H1 (cell line): Measurements from ENCODE around the gene SRPX. TPM values are rescaled to one million over a fixed set of nuclear protein-coding genes. Genes with fewer than 3 reads are reported as not detected.

Experiments
- CTCF ChIA-PET: fragments of 300-600 bp; sonication (Branson Sonifier 250); formaldehyde crosslinking; loops from one replicate; lab custom pipeline; 2021; ENCODE audit not compliant: partially characterized antibody; lab: Charles Lee
- POLR2A ChIA-PET: fragments of 300-600 bp; sonication (Branson Sonifier 250); formaldehyde crosslinking; loops from one replicate; lab custom pipeline; 2021; ENCODE audit warnings: inconsistent platforms; ENCODE audit not compliant: partially characterized antibody; lab: Charles Lee
- DNase-seq, 2 experiments: peaks; one replicate each; pipeline versions ENCODE4 v3.0.0 to v3.0.0-alpha.2; 2010 to 2022; ENCODE audit warnings: low spot score in 2 of 2, low read depth in 1 of 2, mixed read lengths in 1 of 2
- FAIRE-seq: peaks from 2 replicates; lab custom pipeline; 2011; peaks lifted over from hg19 to GRCh38; lab: Jason Lieb, UNC
- H2AFZ ChIP-seq: 2 replicates; pipeline ENCODE4 v1.8.1; 2012; ENCODE audit warnings: low read length, inconsistent platforms
- H2AK5ac ChIP-seq: 2 replicates; pipeline ENCODE4 v1.6.1; 2013; ENCODE audit warnings: low read depth, low read length
- H2BK120ac ChIP-seq: replicated peaks from 2 replicates; pipeline ENCODE3; 2013; ENCODE audit warnings: low read depth, low read length, inconsistent platforms
- H2BK12ac ChIP-seq: 2 replicates; pipeline ENCODE4 v1.6.1; 2013; ENCODE audit warnings: low read depth, low read length
- H2BK15ac ChIP-seq: 2 replicates; pipeline ENCODE4 v1.6.1; 2013; ENCODE audit warnings: low read length
- H2BK20ac ChIP-seq: 2 replicates; pipeline ENCODE4 v1.6.1; 2013; ENCODE audit warnings: low read length
- H2BK5ac ChIP-seq: 2 replicates; pipeline ENCODE4 v1.6.1; 2013; ENCODE audit warnings: low read depth, low read length
- H3K14ac ChIP-seq: 2 replicates; pipeline ENCODE4 v1.6.1; 2013; ENCODE audit warnings: inconsistent platforms; ENCODE audit not compliant: insufficient read length
- H3K18ac ChIP-seq: 2 replicates; pipeline ENCODE4 v1.6.1; 2013; ENCODE audit warnings: low read length; ENCODE audit errors: extremely low read depth
- H3K23ac ChIP-seq: 2 replicates; pipeline ENCODE4 v1.6.1; 2013; ENCODE audit warnings: inconsistent platforms; ENCODE audit not compliant: insufficient read length
- H3K23me2 ChIP-seq: 2 replicates; pipeline ENCODE4 v1.6.1; 2013; ENCODE audit warnings: low read depth, low read length
- H3K27ac ChIP-seq: 2 replicates; pipeline ENCODE4 v1.6.1; 2011; ENCODE audit warnings: low read depth, low read length, inconsistent platforms
- H3K27me3 ChIP-seq, 4 experiments: replicated peaks in 1 of 4; 1 replicate in 1 of 4; 2 replicates in 3 of 4; pipeline versions ENCODE4 v1.6.1 to v1.8.1; 2011 to 2013; ENCODE audit warnings: low read length in 3 of 4, mild to moderate bottlenecking in 3 of 4, inconsistent platforms in 2 of 4, mixed read lengths in 2 of 4, moderate library complexity in 1 of 4; ENCODE audit not compliant: control insufficient read depth in 3 of 4, insufficient read depth in 3 of 4; ENCODE audit errors: extremely low read depth in 1 of 4
- H3K36me3 ChIP-seq, 4 experiments: 2 replicates each; pipeline versions ENCODE4 v1.6.1 to v1.8.1; 2011 to 2013; ENCODE audit warnings: mild to moderate bottlenecking in 4 of 4, low read length in 3 of 4, moderate library complexity in 2 of 4, control low read depth in 1 of 4, inconsistent platforms in 1 of 4; ENCODE audit not compliant: insufficient read depth in 4 of 4, control insufficient read depth in 2 of 4
- H3K4ac ChIP-seq: replicated peaks from 2 replicates; pipeline ENCODE3; 2013; ENCODE audit warnings: low read length, low read depth, mixed read lengths, inconsistent platforms; ENCODE audit not compliant: insufficient read length
- H3K4me1 ChIP-seq, 4 experiments: replicated peaks in 1 of 4; 1 replicate in 1 of 4; 2 replicates in 3 of 4; pipeline versions ENCODE4 v1.6.1 to v1.8.1; 2011 to 2013; ENCODE audit warnings: low read length in 3 of 4, inconsistent platforms in 2 of 4, mixed read lengths in 1 of 4; ENCODE audit not compliant: insufficient read depth in 4 of 4, control insufficient read depth in 3 of 4
- H3K4me2 ChIP-seq, 2 experiments: 2 replicates each; pipeline versions ENCODE4 v1.6.1 to v1.8.1; 2011 to 2013; ENCODE audit warnings: low read depth in 2 of 2, low read length in 2 of 2, control low read depth in 1 of 2, inconsistent platforms in 1 of 2, mild to moderate bottlenecking in 1 of 2; ENCODE audit not compliant: insufficient read depth in 1 of 2
- H3K4me3 ChIP-seq, 4 experiments: fragments of 200-600, 300-600 bp in 1 of 4; sonication (generic), shearing (Covaris generic), sonication (Bioruptor Twin) in 1 of 4; 2 replicates each; pipeline versions ENCODE4 v1.5.1 to v1.8.1; 2011 to 2016; ENCODE audit warnings: low read length in 4 of 4, low read depth in 3 of 4, control low read depth in 2 of 4, inconsistent platforms in 2 of 4, mild to moderate bottlenecking in 2 of 4, mixed read lengths in 1 of 4, moderate library complexity in 1 of 4; ENCODE audit not compliant: insufficient read depth in 2 of 4; ENCODE audit errors: extremely low read depth in 1 of 4
- H3K56ac ChIP-seq: replicated peaks from 2 replicates; pipeline ENCODE3; 2013; ENCODE audit warnings: low read depth, mild to moderate bottlenecking, mixed read lengths, low read length, inconsistent platforms; ENCODE audit not compliant: insufficient read length
- H3K79me1 ChIP-seq: 2 replicates; pipeline ENCODE4 v1.6.1; 2013; ENCODE audit warnings: low read depth, low read length, control low read depth
- H3K79me2 ChIP-seq, 2 experiments: 2 replicates each; pipeline versions ENCODE4 v1.6.1 to v1.8.1; 2012 to 2013; ENCODE audit warnings: low read length in 2 of 2, mild to moderate bottlenecking in 2 of 2, inconsistent platforms in 1 of 2; ENCODE audit not compliant: insufficient read depth in 2 of 2, control insufficient read depth in 1 of 2
- H3K9ac ChIP-seq, 4 experiments: replicated peaks in 1 of 4; 1 replicate in 1 of 4; 2 replicates in 3 of 4; pipeline versions ENCODE4 v1.6.1 to v1.8.1; 2011 to 2013; ENCODE audit warnings: low read depth in 3 of 4, low read length in 3 of 4, control low read depth in 2 of 4, mild to moderate bottlenecking in 2 of 4, moderate library complexity in 2 of 4, inconsistent platforms in 1 of 4; ENCODE audit errors: extremely low read depth in 1 of 4
- H3K9me3 ChIP-seq, 2 experiments: 2 replicates each; pipeline versions ENCODE4 v1.6.1 to v1.8.1; 2012 to 2013; ENCODE audit warnings: mild to moderate bottlenecking in 2 of 2, moderate library complexity in 2 of 2, control low read depth in 1 of 2, inconsistent platforms in 1 of 2, low read depth in 1 of 2, low read length in 1 of 2, mixed read lengths in 1 of 2; ENCODE audit not compliant: insufficient read depth in 2 of 2
- H4K20me1 ChIP-seq, 2 experiments: replicated peaks in 1 of 2; 2 replicates each; pipeline versions ENCODE3 to v1.8.1; 2011 to 2013; ENCODE audit warnings: inconsistent platforms in 2 of 2, low read length in 2 of 2, mild to moderate bottlenecking in 1 of 2; ENCODE audit not compliant: insufficient read depth in 2 of 2, control insufficient read depth in 1 of 2
- H4K5ac ChIP-seq: 2 replicates; pipeline ENCODE4 v1.6.1; 2013; ENCODE audit warnings: low read length, low read depth, mixed read lengths, inconsistent platforms; ENCODE audit not compliant: insufficient read length
- H4K8ac ChIP-seq: 2 replicates; pipeline ENCODE4 v1.8.0; 2013; ENCODE audit warnings: mild to moderate bottlenecking, moderate library complexity, low read length, inconsistent platforms; ENCODE audit not compliant: insufficient read depth; ENCODE audit errors: extremely low read depth
- H4K91ac ChIP-seq: replicated peaks from 2 replicates; pipeline ENCODE3; 2013; ENCODE audit warnings: low read length, mixed read lengths, inconsistent platforms; ENCODE audit not compliant: insufficient read length
- CHD1 ChIP-seq: IDR thresholded peaks from 2 replicates; pipeline ENCODE4 v1.6.1; 2012; ENCODE audit warnings: low read depth, low read length, improper control_type of control experiment
- FOSL1 ChIP-seq: IDR thresholded peaks from 2 replicates; pipeline ENCODE4 v1.6.1; 2011; ENCODE audit warnings: mild to moderate bottlenecking, low read depth, low read length, moderate library complexity; ENCODE audit not compliant: insufficient read depth
- KDM4A ChIP-seq: IDR thresholded peaks from one replicate; pipeline ENCODE4 v1.7.1; 2012; ENCODE audit warnings: low read depth, mild to moderate bottlenecking, moderate library complexity, low read length, inconsistent platforms; ENCODE audit not compliant: severe bottlenecking
- MAFK ChIP-seq: IDR thresholded peaks from 2 replicates; pipeline ENCODE4 v1.6.1; 2012; ENCODE audit warnings: low read depth, mild to moderate bottlenecking, improper control_type of control experiment, low read length
- MAX ChIP-seq: IDR thresholded peaks from 2 replicates; pipeline ENCODE4 v1.6.1; 2012; ENCODE audit warnings: inconsistent platforms
- NANOG ChIP-seq: IDR thresholded peaks from 2 replicates; pipeline ENCODE4 v1.6.1; 2011; ENCODE audit warnings: low read length, low read depth, mild to moderate bottlenecking, inconsistent platforms; ENCODE audit not compliant: insufficient read depth, poor library complexity, severe bottlenecking
- POU5F1 ChIP-seq: IDR thresholded peaks from 2 replicates; pipeline ENCODE4 v1.6.1; 2011; ENCODE audit warnings: low read depth, mild to moderate bottlenecking, low read length, moderate library complexity
- RBBP5 ChIP-seq: IDR thresholded peaks from 2 replicates; pipeline ENCODE4 v1.7.1; 2012; ENCODE audit warnings: low read depth, mild to moderate bottlenecking, inconsistent platforms, low read length, moderate library complexity, borderline replicate concordance
- RXRA ChIP-seq: IDR thresholded peaks from 2 replicates; pipeline ENCODE4 v1.6.1; 2011; ENCODE audit warnings: low read depth, mild to moderate bottlenecking, low read length, moderate library complexity; ENCODE audit not compliant: insufficient read depth
- SP2 ChIP-seq: IDR thresholded peaks from 2 replicates; pipeline ENCODE4 v1.6.1; 2012; ENCODE audit warnings: mild to moderate bottlenecking, low read length, inconsistent platforms
- SP4 ChIP-seq: IDR thresholded peaks from 2 replicates; pipeline ENCODE4 v1.6.1; 2012; ENCODE audit warnings: low read length, inconsistent platforms
- SRF ChIP-seq: IDR thresholded peaks from 2 replicates; pipeline ENCODE4 v1.6.1; 2011; ENCODE audit warnings: mild to moderate bottlenecking, low read depth, low read length, moderate library complexity
- WGBS, 2 experiments: shearing (Covaris generic) in 1 of 2; methylation state at CpG; one replicate each; pipeline versions ENCODE4 v1.1.6 to v1.1.7; 2013 to 2015; ENCODE audit warnings: low lambda C conversion rate in 2 of 2, mixed read lengths in 2 of 2, inconsistent platforms in 1 of 2, low coverage in 1 of 2, missing lambda C conversion rate in 1 of 2; ENCODE audit not compliant: insufficient replicate concordance in 2 of 2, insufficient coverage in 1 of 2, insufficient read length in 1 of 2; ENCODE audit errors: extremely low coverage in 1 of 2, missing lambda C conversion rate in 1 of 2; 5-methylcytosine and 5-hydroxymethylcytosine counted together
- polyA plus RNA-seq, 7 experiments: library from polyadenylated mRNA; depleted of rRNA in 3 of 7; stranded (reverse) in 5 of 7; unstranded in 2 of 7; fragments of >200 nt in 5 of 7; fragments of 200-250 nt in 2 of 7; gene quantifications; 1 replicate in 5 of 7; 2 replicates in 1 of 7; 4 replicates in 1 of 7; pipeline versions ENCODE4 v1.2.1 to v1.2.3, GENCODE V29; 2011 to 2013; ENCODE audit warnings: missing spikeins in 2 of 7, mixed read lengths in 2 of 7
- total RNA-seq: library from RNA; stranded (reverse); fragmentation: NEBNext Ultra II Directional; extraction: Animal tissue kit (Norgen Biotek cat#: 25700); gene quantifications from 2 replicates; pipeline ENCODE4 v1.2.1, GENCODE V29; 2021

SRPX gene
- total and polyA plus RNA-seq, 2 of the 8 experiments (the other 6 are each of a cell fraction or from before 2014, with no cell fraction given) = 7.6 to 10.4 TPM

- Histone ChIP-seq H4K20me1 (no peaks in the 10 kb centered on the region), H3K4ac (no peak overlapping the region), H4K8ac (no peak overlapping the region), H3K18ac (no peak overlapping the region), H3K79me1 (no peaks in the 10 kb centered on the region), H3K4me2 (no peak overlapping the region), H3K36me3 (no peaks in the 10 kb centered on the region), H3K23ac (no peak overlapping the region), H2BK15ac (no peak overlapping the region), H2AFZ (no peak overlapping the region), H4K91ac (no peak overlapping the region), H2BK5ac (no peak overlapping the region), H2BK20ac (no peak overlapping the region), H2AK5ac (no peak overlapping the region), H3K27ac (no peak overlapping the region), H3K9ac (no peak overlapping the region), H4K5ac (no peak overlapping the region), H3K79me2 (no peaks in the 10 kb centered on the region), H3K9me3 (no peaks in the 10 kb centered on the region), H3K27me3 (no peaks in the 10 kb centered on the region; a peak in 2 of 7 replicates), H3K14ac (no peak overlapping the region), H3K56ac (no peak overlapping the region), H3K4me1 (no peaks in the 10 kb centered on the region), H3K23me2 (0 out of 2 replicates have a peak, but pooled peaks cover 2% of the 10 kb centered on the region), H3K4me3 (no peak overlapping the region), H2BK12ac (no peak overlapping the region), H2BK120ac (no peak overlapping the region)
- POLR2A ChIA-PET = no interaction called here
- no peak for FAIRE-seq
- CTCF ChIA-PET = interaction anchor here (1.0 to 1.8 kb wide), 4 partner anchors 8 to 67 kb away, joined by 3 to 4 read pairs (median 4); no protein-coding TSS in a partner anchor
- DNase-seq = no peak
- 90% methylated on average over 11 of the region's 11 CpGs; no CpG with 5 or more reads in 1 of the 2 experiments for WGBS, 2 experiments
- no peak for TF ChIP-seq MAX
- TF ChIP-seq RXRA = no peak
- no peak for TF ChIP-seq SRF
- TF ChIP-seq FOSL1 = no peak
- no peak for TF ChIP-seq CHD1
- TF ChIP-seq MAFK = no peak
- no peak for TF ChIP-seq RBBP5
- TF ChIP-seq SP2 = no peak
- no peak for TF ChIP-seq NANOG
- no peak for TF ChIP-seq KDM4A
- TF ChIP-seq SP4 = no peak
- no peak for TF ChIP-seq POU5F1
Measured at GRCh38 chrX:38214551-38215531, 5.8 kb downstream of the SRPX start.
